CD14-positive monocyte (primary cell): ENCODE results near the gene MDGA2. TPM values are rescaled to one million over a fixed set of nuclear protein-coding genes. Genes with fewer than 3 reads are reported as not detected.

Experiments used
- DNase-seq, 3 donors: peaks; one replicate each; pipeline ENCODE4 v3.0.0-alpha.2; 2011 to 2022
- H2AFZ ChIP-seq: 2 replicates; pipeline ENCODE4 v1.6.0; 2012; ENCODE audit warnings: mild to moderate bottlenecking, low read depth, low read length, inconsistent platforms; ENCODE audit not compliant: insufficient read depth, poor library complexity, severe bottlenecking
- H3K27ac ChIP-seq, 2 donors: 1 replicate in 1 of 2; 2 replicates in 1 of 2; pipeline ENCODE4 v1.5.1; 2012 to 2013; ENCODE audit warnings: low read length in 2 of 2, control low read depth in 1 of 2, inconsistent platforms in 1 of 2, low read depth in 1 of 2, mild to moderate bottlenecking in 1 of 2
- H3K27me3 ChIP-seq, 2 donors: one replicate each; pipeline versions ENCODE4 v1.6.0 to v1.6.1; 2011 to 2013; ENCODE audit warnings: low read length in 2 of 2; ENCODE audit not compliant: control insufficient read depth in 2 of 2, insufficient read depth in 2 of 2
- H3K36me3 ChIP-seq, 2 donors: replicated peaks in 1 of 2; 1 replicate in 1 of 2; 2 replicates in 1 of 2; pipeline versions ENCODE4 v1.5.1 to v1.6.1; 2012 to 2013; ENCODE audit warnings: low read length in 2 of 2, control low read depth in 1 of 2, inconsistent platforms in 1 of 2, mild to moderate bottlenecking in 1 of 2; ENCODE audit not compliant: insufficient read depth in 2 of 2, control insufficient read depth in 1 of 2
- H3K4me1 ChIP-seq, 2 donors: 1 replicate in 1 of 2; 2 replicates in 1 of 2; pipeline versions ENCODE4 v1.5.1 to v1.6.1; 2012 to 2013; ENCODE audit warnings: low read length in 2 of 2, control low read depth in 1 of 2, inconsistent platforms in 1 of 2, mild to moderate bottlenecking in 1 of 2, moderate library complexity in 1 of 2; ENCODE audit not compliant: insufficient read depth in 2 of 2, control insufficient read depth in 1 of 2
- H3K4me2 ChIP-seq: replicated peaks from 2 replicates; pipeline ENCODE3; 2012; ENCODE audit warnings: low read length, moderate library complexity, mild to moderate bottlenecking; ENCODE audit not compliant: poor library complexity, severe bottlenecking; ENCODE audit errors: extremely low read depth
- H3K4me3 ChIP-seq, 3 experiments: fragments of 200-600 bp in 1 of 3; sonication (generic) in 1 of 3; replicated peaks in 1 of 3; 1 replicate in 2 of 3; 2 replicates in 1 of 3; pipeline ENCODE4 v1.5.1; 2011 to 2013; ENCODE audit warnings: low read length in 3 of 3, mild to moderate bottlenecking in 3 of 3, control low read depth in 2 of 3, low read depth in 2 of 3, inconsistent platforms in 1 of 3, moderate library complexity in 1 of 3
- H3K79me2 ChIP-seq: 2 replicates; pipeline ENCODE4 v1.6.0; 2012; ENCODE audit warnings: mild to moderate bottlenecking, control low read depth, inconsistent platforms, low read length, moderate library complexity; ENCODE audit not compliant: insufficient read depth
- H3K9ac ChIP-seq: 2 replicates; pipeline ENCODE4 v1.6.0; 2017; ENCODE audit warnings: low read length, mild to moderate bottlenecking; ENCODE audit not compliant: insufficient read depth, poor library complexity, severe bottlenecking
- H3K9me3 ChIP-seq, 2 donors: replicated peaks in 1 of 2; 1 replicate in 1 of 2; 2 replicates in 1 of 2; pipeline versions ENCODE4 v1.5.1 to v1.6.1; 2012 to 2013; ENCODE audit warnings: low read length in 2 of 2, control low read depth in 1 of 2; ENCODE audit not compliant: control insufficient read depth in 1 of 2, insufficient read depth in 1 of 2
- H4K20me1 ChIP-seq: 2 replicates; pipeline ENCODE4 v1.6.0; 2012; ENCODE audit warnings: mild to moderate bottlenecking, low read length, control low read depth, moderate library complexity; ENCODE audit not compliant: insufficient read depth
- H3K27ac Mint-ChIP-seq, 7 donors: one replicate each; pipeline ENCODE4 v1.8.0; 2020; ENCODE audit warnings: mild to moderate bottlenecking in 7 of 7, mixed read lengths in 7 of 7, moderate library complexity in 6 of 7, inconsistent platforms in 2 of 7
- H3K27me3 Mint-ChIP-seq, 3 donors: one replicate each; pipeline ENCODE4 v1.8.0; 2021 to 2022; ENCODE audit warnings: low read depth in 3 of 3, mild to moderate bottlenecking in 3 of 3, mixed read lengths in 3 of 3, moderate library complexity in 3 of 3, inconsistent platforms in 1 of 3
- H3K36me3 Mint-ChIP-seq, 2 donors: one replicate each; pipeline ENCODE4 v1.8.0; 2020; ENCODE audit warnings: mixed read lengths in 2 of 2, inconsistent platforms in 1 of 2, mild to moderate bottlenecking in 1 of 2
- H3K4me1 Mint-ChIP-seq: one replicate; pipeline ENCODE4 v1.8.0; 2020; ENCODE audit warnings: mild to moderate bottlenecking, mixed read lengths
- H3K4me3 Mint-ChIP-seq, 2 donors: one replicate each; pipeline ENCODE4 v1.8.0; 2020; ENCODE audit warnings: mild to moderate bottlenecking in 2 of 2, mixed read lengths in 2 of 2, moderate library complexity in 1 of 2
- H3K9me3 Mint-ChIP-seq, 7 donors: one replicate each; pipeline ENCODE4 v1.8.0; 2020 to 2022; ENCODE audit warnings: mixed read lengths in 7 of 7, mild to moderate bottlenecking in 6 of 7, moderate library complexity in 6 of 7, inconsistent platforms in 2 of 7
- CTCF ChIP-seq: fragments of 200-600 bp; IDR thresholded peaks from one replicate; pipeline ENCODE4 v1.8.0; 2022; ENCODE audit warnings: antibody characterized with exemption, mild to moderate bottlenecking
- WGBS: methylation state at CpG from one replicate; pipeline ENCODE4 v1.1.5; 2013; ENCODE audit warnings: missing lambda C conversion rate; ENCODE audit not compliant: insufficient coverage; 5-methylcytosine and 5-hydroxymethylcytosine counted together
- intact Hi-C, 2 donors: fragments of 100-400 bp; cut with micrococcal nuclease; formaldehyde crosslinking; loops; one replicate each; pipeline versions ENCODE4 v1.15.0 to v1.15.1; 2023
- polyA plus RNA-seq, 3 donors: library from polyadenylated mRNA; depleted of rRNA in 1 of 3; unstranded in 2 of 3; stranded (reverse) in 1 of 3; fragments of 300-500 nt in 2 of 3; fragments of >200 nt in 1 of 3; fragmentation: Illumina TruSeq in 2 of 3; gene quantifications; 1 replicate in 2 of 3; 2 replicates in 1 of 3; pipeline ENCODE4 v1.2.3, GENCODE V29; 2012 to 2021

Gene MDGA2
- polyA plus RNA-seq, 3 donors = not detected

- Mint-ChIP-seq H3K27ac (no peak overlapping the region), H3K4me3 (peak overlapping the region; percentile 10 to 76), H3K36me3 (no peaks in the 10 kb centered on the region), H3K27me3 (no peaks in the 10 kb centered on the region), H3K4me1 (peaks cover 26% of the 10 kb centered on the region), H3K9me3 (peaks cover 0 to 5% (median 2%) of the 10 kb centered on the region in 7 donors)
- H3K4me3 ChIP-seq = peak overlapping the region in 1 of 3 experiments; percentile 21
- no peak overlapping the region for H3K27ac ChIP-seq
- no peaks in the 10 kb centered on the region for H3K36me3 ChIP-seq
- H3K27me3 ChIP-seq = no peaks in the 10 kb centered on the region
- intact Hi-C loops = no loop called here
- WGBS = 0% methylated on average over 2 of the region's 5 CpGs
- no peaks in the 10 kb centered on the region for H3K9me3 ChIP-seq
- peak in 1 of 3 donors; percentile 20 for DNase-seq
- H3K4me2 ChIP-seq = peak overlapping the region; percentile 40
- H4K20me1 ChIP-seq = no peaks in the 10 kb centered on the region
- no peaks in the 10 kb centered on the region for H3K79me2 ChIP-seq
- no peak for TF ChIP-seq CTCF
- H2AFZ ChIP-seq = peak overlapping the region; percentile 11
- peak overlapping the region; percentile 30 for H3K9ac ChIP-seq
- H3K4me1 ChIP-seq = peaks cover 5 to 10% of the 10 kb centered on the region in 2 donors
Measured at GRCh38 chr14:47226877-47227520, 448.4 kb downstream of the MDGA2 start.

DNA sequence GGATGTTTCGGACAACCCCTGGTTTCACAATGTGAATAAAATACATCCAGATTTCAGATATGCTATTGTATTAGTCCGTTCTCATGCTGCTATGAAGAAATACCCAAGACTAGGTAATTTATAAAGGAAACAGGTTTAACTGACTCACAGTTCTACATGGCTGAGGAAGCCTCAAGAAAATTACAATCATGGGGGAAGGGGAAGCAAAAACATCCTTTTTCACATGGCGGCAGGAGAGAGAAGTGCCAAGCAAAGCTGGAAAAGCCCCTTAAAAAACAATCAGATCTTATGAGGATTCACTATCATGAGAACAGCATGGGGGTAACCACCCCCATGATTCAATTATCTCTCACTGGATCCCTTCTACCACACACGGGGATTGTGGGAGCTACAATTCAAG, 451.7 kb downstream of the MDGA2 start:
- no peaks in the 10 kb centered on the region for H3K27me3 Mint-ChIP-seq
- Histone ChIP-seq H3K27me3 (no peaks in the 10 kb centered on the region), H3K9me3 (no peaks in the 10 kb centered on the region), H2AFZ (no peak overlapping the region), H4K20me1 (no peaks in the 10 kb centered on the region), H3K9ac (no peak overlapping the region), H3K4me3 (no peak overlapping the region), H3K27ac (no peak overlapping the region), H3K4me2 (no peak overlapping the region), H3K79me2 (no peaks in the 10 kb centered on the region), H3K36me3 (no peaks in the 10 kb centered on the region), H3K4me1 (peaks cover 5 to 10% of the 10 kb centered on the region in 2 donors)
- H3K4me3 Mint-ChIP-seq = no peak overlapping the region
- H3K4me1 Mint-ChIP-seq = peaks cover 28% of the 10 kb centered on the region
- peaks cover 1 to 6% (median 3%) of the 10 kb centered on the region in 7 donors for H3K9me3 Mint-ChIP-seq
- WGBS = no CpG with 5 or more reads among the region's 4 CpGs
- H3K27ac Mint-ChIP-seq = no peak overlapping the region
- no peaks in the 10 kb centered on the region for H3K36me3 Mint-ChIP-seq
- DNase-seq = peak in 1 of 3 donors; percentile 25
- intact Hi-C loops = no loop called here
- no peak for TF ChIP-seq CTCF
